MCF 10A (cell line): ENCODE results near the gene OAS2. TPM values are rescaled to one million over a fixed set of nuclear protein-coding genes. Genes with fewer than 3 reads are reported as not detected.

Experiments used
- BruUV-seq: library from RNA; stranded (reverse); fragments of 400-500 nt; replicated peaks from 2 replicates; lab custom pipeline; 2021; lab: Mats Ljungman, UMichigan
- CTCF ChIA-PET: fragments of 300-600 bp; sonication (Branson Sonifier 250); formaldehyde crosslinking; extraction: SDS; loops from one replicate; lab custom pipeline; 2021; ENCODE audit warnings: antibody characterized with exemption, inconsistent platforms; lab: Yijun Ruan, JAX
- POLR2A ChIA-PET: fragments of 300-600, 350-650 bp; sonication (Branson Sonifier 250); formaldehyde crosslinking; extraction: SDS; loops from one replicate; lab custom pipeline; 2020; ENCODE audit warnings: antibody characterized with exemption, inconsistent platforms; lab: Yijun Ruan, JAX
- DNase-seq: peaks from one replicate; pipeline ENCODE4 v3.0.0-alpha.2; 2018; ENCODE audit not compliant: unreplicated experiment
- H3K27ac Mint-ChIP-seq: one replicate; pipeline ENCODE4 v1.8.0; 2022; ENCODE audit warnings: mild to moderate bottlenecking, low read depth, mixed read lengths; ENCODE audit not compliant: unreplicated experiment
- H3K27me3 Mint-ChIP-seq: one replicate; pipeline ENCODE4 v1.8.0; 2022; ENCODE audit warnings: mixed read lengths; ENCODE audit not compliant: insufficient read depth, unreplicated experiment
- H3K36me3 Mint-ChIP-seq: one replicate; pipeline ENCODE4 v1.8.0; 2022; ENCODE audit warnings: mild to moderate bottlenecking, moderate library complexity, mixed read lengths; ENCODE audit not compliant: insufficient read depth, unreplicated experiment
- H3K4me1 Mint-ChIP-seq: one replicate; pipeline ENCODE4 v1.8.0; 2022; ENCODE audit warnings: mixed read lengths; ENCODE audit not compliant: insufficient read depth, unreplicated experiment
- H3K4me3 Mint-ChIP-seq: one replicate; pipeline ENCODE4 v1.8.0; 2022; ENCODE audit warnings: mild to moderate bottlenecking, moderate library complexity, mixed read lengths; ENCODE audit not compliant: unreplicated experiment
- H3K9me3 Mint-ChIP-seq: one replicate; pipeline ENCODE4 v1.8.0; 2022; ENCODE audit warnings: mixed read lengths; ENCODE audit not compliant: unreplicated experiment
- CTCF ChIP-seq: fragments of 200-600 bp; IDR thresholded peaks from one replicate; pipeline ENCODE4 v1.8.0; 2022; ENCODE audit warnings: antibody characterized with exemption, mild to moderate bottlenecking; ENCODE audit not compliant: unreplicated experiment
- intact Hi-C: fragments of 100-400 bp; cut with micrococcal nuclease; formaldehyde crosslinking; loops from 2 replicates; pipeline ENCODE4 v1.14.1; 2022
- total RNA-seq: library from RNA; stranded (reverse); gene quantifications from 2 replicates; pipeline ENCODE4 v1.2.3, GENCODE V29; 2022

The OAS2 gene
- total RNA-seq, 1 experiment from 2014 or later = 0.33 TPM

GRCh38 chr12:112967858-112968257, 10.5 kb upstream of the OAS2 start:
- POLR2A ChIA-PET = no interaction called here
- no peaks in the 10 kb centered on the region for H3K27me3 Mint-ChIP-seq
- H3K9me3 Mint-ChIP-seq = no peaks in the 10 kb centered on the region
- DNase-seq = no peak
- H3K4me3 Mint-ChIP-seq = no peak overlapping the region
- intact Hi-C loops = no loop called here
- CTCF ChIA-PET = interaction anchor here (0.6 kb wide), 1 partner anchor 1778 kb away, joined by 3 read pairs; no protein-coding TSS in a partner anchor
- TF ChIP-seq CTCF = no peak
- H3K4me1 Mint-ChIP-seq = no peaks in the 10 kb centered on the region
- no TSS peak for BruUV-seq
- H3K27ac Mint-ChIP-seq = no peak overlapping the region
- peaks cover under 1% of the 10 kb centered on the region for H3K36me3 Mint-ChIP-seq

- Mint-ChIP-seq H3K27ac (no peak overlapping the region), H3K4me3 (no peak overlapping the region), H3K9me3 (no peaks in the 10 kb centered on the region), H3K27me3 (no peaks in the 10 kb centered on the region), H3K36me3 (no peaks in the 10 kb centered on the region), H3K4me1 (no peaks in the 10 kb centered on the region)
- CTCF ChIA-PET = interaction anchor here (1.4 kb wide), 1 partner anchor 204 kb away, joined by 3 read pairs; no protein-coding TSS in a partner anchor
- no peak for DNase-seq
- POLR2A ChIA-PET = no interaction called here
- TF ChIP-seq CTCF = no peak
- no TSS peak for BruUV-seq
- intact Hi-C loops = no loop called here
Observed at GRCh38 chr12:112969547-112970306, 8.6 kb upstream of the OAS2 start.

- Mint-ChIP-seq H3K27me3 (no peaks in the 10 kb centered on the region), H3K27ac (no peak overlapping the region), H3K4me3 (no peak overlapping the region), H3K9me3 (no peaks in the 10 kb centered on the region), H3K36me3 (no peaks in the 10 kb centered on the region), H3K4me1 (no peaks in the 10 kb centered on the region)
- CTCF ChIA-PET = interaction anchor here (1.4 kb wide), 1 partner anchor 204 kb away, joined by 3 read pairs; no protein-coding TSS in a partner anchor
- POLR2A ChIA-PET = no interaction called here
- intact Hi-C loops = no loop called here
- BruUV-seq = no TSS peak
- no peak for TF ChIP-seq CTCF
- no peak for DNase-seq
Observed at GRCh38 chr12:112970391-112970790, 7.9 kb upstream of the OAS2 start.

- H3K4me3 Mint-ChIP-seq = no peak overlapping the region
- intact Hi-C loops = no loop called here
- H3K27ac Mint-ChIP-seq = no peak overlapping the region
- ChIA-PET POLR2A (no interaction called here), CTCF (no interaction called here)
- no peaks in the 10 kb centered on the region for H3K9me3 Mint-ChIP-seq
- DNase-seq = no peak
- no peaks in the 10 kb centered on the region for H3K36me3 Mint-ChIP-seq
- TF ChIP-seq CTCF = no peak
- H3K27me3 Mint-ChIP-seq = no peaks in the 10 kb centered on the region
- no TSS peak for BruUV-seq
- H3K4me1 Mint-ChIP-seq = no peaks in the 10 kb centered on the region
Observed at GRCh38 chr12:112971248-112971647, 7.1 kb upstream of the OAS2 start.
